ENCODE measurements around the gene CRB2. TPM values are rescaled to one million over a fixed set of nuclear protein-coding genes. Genes with fewer than 3 reads are reported as not detected.

CRB2 gene
- total and polyA plus RNA-seq, 2 of the 13 experiments (the other 11 are each of a cell fraction or from before 2014, with no cell fraction given) = 0.01 to 0.29 TPM

DNA sequence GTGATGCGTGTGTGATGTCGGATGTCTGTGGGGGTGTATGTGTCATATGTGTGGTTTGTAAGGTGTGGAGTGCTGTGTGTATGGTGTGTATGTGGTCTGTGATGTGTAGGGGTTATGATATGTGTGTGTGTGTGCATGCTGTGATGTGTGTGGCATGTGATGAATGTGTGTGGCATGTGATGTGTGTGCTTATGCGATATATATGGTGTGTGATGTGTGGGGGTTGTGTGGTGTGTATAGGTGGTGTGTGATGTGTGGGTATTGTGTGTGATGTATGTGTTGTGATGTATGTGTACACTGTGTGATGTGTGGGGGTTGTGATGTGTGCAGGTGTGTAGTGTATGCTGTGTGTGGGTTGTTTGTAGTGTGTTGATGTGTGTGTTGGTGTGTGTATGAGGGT lies 9.2 kb upstream of the CRB2 start (continued):
- TF ChIP-seq, protein P1, sequence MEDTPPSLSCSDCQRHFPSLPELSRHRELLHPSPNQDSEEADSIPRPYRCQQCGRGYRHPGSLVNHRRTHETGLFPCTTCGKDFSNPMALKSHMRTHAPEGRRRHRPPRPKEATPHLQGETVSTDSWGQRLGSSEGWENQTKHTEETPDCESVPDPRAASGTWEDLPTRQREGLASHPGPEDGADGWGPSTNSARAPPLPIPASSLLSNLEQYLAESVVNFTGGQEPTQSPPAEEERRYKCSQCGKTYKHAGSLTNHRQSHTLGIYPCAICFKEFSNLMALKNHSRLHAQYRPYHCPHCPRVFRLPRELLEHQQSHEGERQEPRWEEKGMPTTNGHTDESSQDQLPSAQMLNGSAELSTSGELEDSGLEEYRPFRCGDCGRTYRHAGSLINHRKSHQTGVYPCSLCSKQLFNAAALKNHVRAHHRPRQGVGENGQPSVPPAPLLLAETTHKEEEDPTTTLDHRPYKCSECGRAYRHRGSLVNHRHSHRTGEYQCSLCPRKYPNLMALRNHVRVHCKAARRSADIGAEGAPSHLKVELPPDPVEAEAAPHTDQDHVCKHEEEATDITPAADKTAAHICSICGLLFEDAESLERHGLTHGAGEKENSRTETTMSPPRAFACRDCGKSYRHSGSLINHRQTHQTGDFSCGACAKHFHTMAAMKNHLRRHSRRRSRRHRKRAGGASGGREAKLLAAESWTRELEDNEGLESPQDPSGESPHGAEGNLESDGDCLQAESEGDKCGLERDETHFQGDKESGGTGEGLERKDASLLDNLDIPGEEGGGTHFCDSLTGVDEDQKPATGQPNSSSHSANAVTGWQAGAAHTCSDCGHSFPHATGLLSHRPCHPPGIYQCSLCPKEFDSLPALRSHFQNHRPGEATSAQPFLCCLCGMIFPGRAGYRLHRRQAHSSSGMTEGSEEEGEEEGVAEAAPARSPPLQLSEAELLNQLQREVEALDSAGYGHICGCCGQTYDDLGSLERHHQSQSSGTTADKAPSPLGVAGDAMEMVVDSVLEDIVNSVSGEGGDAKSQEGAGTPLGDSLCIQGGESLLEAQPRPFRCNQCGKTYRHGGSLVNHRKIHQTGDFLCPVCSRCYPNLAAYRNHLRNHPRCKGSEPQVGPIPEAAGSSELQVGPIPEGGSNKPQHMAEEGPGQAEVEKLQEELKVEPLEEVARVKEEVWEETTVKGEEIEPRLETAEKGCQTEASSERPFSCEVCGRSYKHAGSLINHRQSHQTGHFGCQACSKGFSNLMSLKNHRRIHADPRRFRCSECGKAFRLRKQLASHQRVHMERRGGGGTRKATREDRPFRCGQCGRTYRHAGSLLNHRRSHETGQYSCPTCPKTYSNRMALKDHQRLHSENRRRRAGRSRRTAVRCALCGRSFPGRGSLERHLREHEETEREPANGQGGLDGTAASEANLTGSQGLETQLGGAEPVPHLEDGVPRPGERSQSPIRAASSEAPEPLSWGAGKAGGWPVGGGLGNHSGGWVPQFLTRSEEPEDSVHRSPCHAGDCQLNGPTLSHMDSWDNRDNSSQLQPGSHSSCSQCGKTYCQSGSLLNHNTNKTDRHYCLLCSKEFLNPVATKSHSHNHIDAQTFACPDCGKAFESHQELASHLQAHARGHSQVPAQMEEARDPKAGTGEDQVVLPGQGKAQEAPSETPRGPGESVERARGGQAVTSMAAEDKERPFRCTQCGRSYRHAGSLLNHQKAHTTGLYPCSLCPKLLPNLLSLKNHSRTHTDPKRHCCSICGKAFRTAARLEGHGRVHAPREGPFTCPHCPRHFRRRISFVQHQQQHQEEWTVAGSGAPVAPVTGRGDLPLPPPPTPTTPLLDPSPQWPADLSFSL (CRISPR knock-in tag; IDR thresholded peaks at IDR 0.05) = peak; percentile 73
- TF ChIP-seq HNRNPLL (IDR thresholded peaks at IDR 0.05; ENCODE audit: low read depth, low read length, poor library complexity, severe bottlenecking) (no peak), SCMH1 (CRISPR knock-in tag; IDR thresholded peaks at IDR 0.05; ENCODE audit: borderline replicate concordance) (no peak), ZNF225 (CRISPR knock-in tag; IDR thresholded peaks at IDR 0.05) (no peak), ZNF564 (CRISPR knock-in tag; IDR thresholded peaks at IDR 0.05) (no peak), ZNF672 (CRISPR knock-in tag; IDR thresholded peaks at IDR 0.05) (no peak)
- TF ChIP-seq, protein P2, sequence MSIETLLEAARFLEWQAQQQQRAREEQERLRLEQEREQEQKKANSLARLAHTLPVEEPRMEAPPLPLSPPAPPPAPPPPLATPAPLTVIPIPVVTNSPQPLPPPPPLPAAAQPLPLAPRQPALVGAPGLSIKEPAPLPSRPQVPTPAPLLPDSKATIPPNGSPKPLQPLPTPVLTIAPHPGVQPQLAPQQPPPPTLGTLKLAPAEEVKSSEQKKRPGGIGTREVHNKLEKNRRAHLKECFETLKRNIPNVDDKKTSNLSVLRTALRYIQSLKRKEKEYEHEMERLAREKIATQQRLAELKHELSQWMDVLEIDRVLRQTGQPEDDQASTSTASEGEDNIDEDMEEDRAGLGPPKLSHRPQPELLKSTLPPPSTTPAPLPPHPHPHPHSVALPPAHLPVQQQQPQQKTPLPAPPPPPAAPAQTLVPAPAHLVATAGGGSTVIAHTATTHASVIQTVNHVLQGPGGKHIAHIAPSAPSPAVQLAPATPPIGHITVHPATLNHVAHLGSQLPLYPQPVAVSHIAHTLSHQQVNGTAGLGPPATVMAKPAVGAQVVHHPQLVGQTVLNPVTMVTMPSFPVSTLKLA (IDR thresholded peaks at IDR 0.05) = peak; percentile 26; the same call in 1 of the 2 replicates
- TF ChIP-seq, protein P3, sequence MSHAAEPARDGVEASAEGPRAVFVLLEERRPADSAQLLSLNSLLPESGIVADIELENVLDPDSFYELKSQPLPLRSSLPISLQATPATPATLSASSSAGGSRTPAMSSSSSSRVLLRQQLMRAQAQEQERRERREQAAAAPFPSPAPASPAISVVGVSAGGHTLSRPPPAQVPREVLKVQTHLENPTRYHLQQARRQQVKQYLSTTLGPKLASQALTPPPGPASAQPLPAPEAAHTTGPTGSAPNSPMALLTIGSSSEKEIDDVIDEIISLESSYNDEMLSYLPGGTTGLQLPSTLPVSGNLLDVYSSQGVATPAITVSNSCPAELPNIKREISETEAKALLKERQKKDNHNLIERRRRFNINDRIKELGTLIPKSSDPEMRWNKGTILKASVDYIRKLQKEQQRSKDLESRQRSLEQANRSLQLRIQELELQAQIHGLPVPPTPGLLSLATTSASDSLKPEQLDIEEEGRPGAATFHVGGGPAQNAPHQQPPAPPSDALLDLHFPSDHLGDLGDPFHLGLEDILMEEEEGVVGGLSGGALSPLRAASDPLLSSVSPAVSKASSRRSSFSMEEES (CRISPR knock-in tag; IDR thresholded peaks at IDR 0.05) = no peak
- TF ChIP-seq, protein P4, sequence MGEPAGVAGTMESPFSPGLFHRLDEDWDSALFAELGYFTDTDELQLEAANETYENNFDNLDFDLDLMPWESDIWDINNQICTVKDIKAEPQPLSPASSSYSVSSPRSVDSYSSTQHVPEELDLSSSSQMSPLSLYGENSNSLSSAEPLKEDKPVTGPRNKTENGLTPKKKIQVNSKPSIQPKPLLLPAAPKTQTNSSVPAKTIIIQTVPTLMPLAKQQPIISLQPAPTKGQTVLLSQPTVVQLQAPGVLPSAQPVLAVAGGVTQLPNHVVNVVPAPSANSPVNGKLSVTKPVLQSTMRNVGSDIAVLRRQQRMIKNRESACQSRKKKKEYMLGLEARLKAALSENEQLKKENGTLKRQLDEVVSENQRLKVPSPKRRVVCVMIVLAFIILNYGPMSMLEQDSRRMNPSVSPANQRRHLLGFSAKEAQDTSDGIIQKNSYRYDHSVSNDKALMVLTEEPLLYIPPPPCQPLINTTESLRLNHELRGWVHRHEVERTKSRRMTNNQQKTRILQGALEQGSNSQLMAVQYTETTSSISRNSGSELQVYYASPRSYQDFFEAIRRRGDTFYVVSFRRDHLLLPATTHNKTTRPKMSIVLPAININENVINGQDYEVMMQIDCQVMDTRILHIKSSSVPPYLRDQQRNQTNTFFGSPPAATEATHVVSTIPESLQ (CRISPR knock-in tag; conservative IDR thresholded peaks at IDR 0.05) = no peak
